Omental fat pad (tissue), 4 donors: ENCODE results near the gene GFOD2. TPM values are rescaled to one million over a fixed set of nuclear protein-coding genes. Genes with fewer than 3 reads are reported as not detected.

ENCODE experiments used
- ATAC-seq: fragments of 150-250 bp; one replicate; pipeline ENCODE4 v1.9.1; 2016; ENCODE audit warnings: mild to moderate bottlenecking, moderate library complexity; ENCODE audit not compliant: low FRiP score
- DNase-seq: peaks from one replicate; pipeline ENCODE4 v3.0.0-alpha.2; 2019; ENCODE audit warnings: low spot score
- CTCF ChIP-seq, 3 donors: fragments of 450-650 bp; IDR thresholded peaks; one replicate each; pipeline ENCODE4 v1.5.1; 2016 to 2017; ENCODE audit warnings: antibody characterized with exemption in 3 of 3, mild to moderate bottlenecking in 3 of 3, moderate library complexity in 2 of 3
- total RNA-seq, 4 donors: library from RNA; depleted of rRNA; stranded (reverse); fragments of >200 nt; gene quantifications; one replicate each; pipeline ENCODE4 v1.1.0, GENCODE V29; 2016

The GFOD2 gene
- total RNA-seq, 4 donors from 2014 or later: 10.9 to 25.2 (median 20.1) TPM

- ATAC-seq: no peak
- TF ChIP-seq CTCF (IDR thresholded peaks at IDR 0.05): no peak
- DNase-seq: no peak
Observed at GRCh38 chr16:67707210-67707609, 11.9 kb downstream of the GFOD2 start.

- DNase-seq: no peak
- no peak for TF ChIP-seq CTCF (IDR thresholded peaks at IDR 0.05)
- no peak for ATAC-seq
Observed at GRCh38 chr16:67704110-67704509, 15.0 kb downstream of the GFOD2 start.

GRCh38 chr16:67703626-67704025 is 15.5 kb downstream of the GFOD2 start:
- ATAC-seq (no peak), DNase-seq (no peak)
- no peak for TF ChIP-seq CTCF (IDR thresholded peaks at IDR 0.05)

- DNase-seq (no peak), ATAC-seq (no peak)
- no peak for TF ChIP-seq CTCF (IDR thresholded peaks at IDR 0.05)
Observed at GRCh38 chr16:67702130-67702529, 17.0 kb downstream of the GFOD2 start.

- no peak for ATAC-seq
- no peak for TF ChIP-seq CTCF (IDR thresholded peaks at IDR 0.05)
Observed at GRCh38 chr16:67701420-67701819, 17.7 kb downstream of the GFOD2 start.

GRCh38 chr16:67699265-67699664 is 19.9 kb downstream of the GFOD2 start:
- ATAC-seq (no peak), DNase-seq (no peak)
- no peak for TF ChIP-seq CTCF (IDR thresholded peaks at IDR 0.05)

More at GRCh38 chr16:67701420-67701819, 17.7 kb downstream of the GFOD2 start:
- DNase-seq: no peak

GRCh38 chr16:67697422-67698185 is 21.5 kb downstream of the GFOD2 start:
- ATAC-seq (no peak), DNase-seq (no peak)
- no peak for TF ChIP-seq CTCF (IDR thresholded peaks at IDR 0.05)
